Central memory CD8-positive, alpha-beta T cell (primary cell): ENCODE measurements around the gene RAPGEF2.

ENCODE experiments used
- ATAC-seq: fragments of 150-1000 bp; cut with Tn5 transposase; replicated peaks from 2 replicates; pipeline ENCODE4 v1.10.0; 2022; ENCODE audit warnings: mild to moderate bottlenecking, moderate FRiP score, moderate number of reproducible peaks; ENCODE audit not compliant: poor library complexity, severe bottlenecking; ENCODE audit errors: extremely low read depth
- DNase-seq, 2 donors: peaks; one replicate each; pipeline ENCODE4 v3.0.0; 2021; ENCODE audit warnings: low spot score in 2 of 2
- H3K27ac Mint-ChIP-seq: one replicate; pipeline ENCODE4 v1.8.0; 2022; ENCODE audit warnings: low read depth, mild to moderate bottlenecking, moderate library complexity, mixed read lengths
- H3K27me3 Mint-ChIP-seq: one replicate; pipeline ENCODE4 v1.8.0; 2022; ENCODE audit warnings: mixed read lengths
- H3K36me3 Mint-ChIP-seq: one replicate; pipeline ENCODE4 v1.8.0; 2022; ENCODE audit warnings: mild to moderate bottlenecking, moderate library complexity, mixed read lengths; ENCODE audit not compliant: insufficient read depth
- H3K4me1 Mint-ChIP-seq: one replicate; pipeline ENCODE4 v1.8.0; 2022; ENCODE audit warnings: mixed read lengths
- H3K4me3 Mint-ChIP-seq: one replicate; pipeline ENCODE4 v1.8.0; 2022; ENCODE audit warnings: mild to moderate bottlenecking, moderate library complexity, mixed read lengths
- H3K9me3 Mint-ChIP-seq: one replicate; pipeline ENCODE4 v1.8.0; 2022; ENCODE audit warnings: mixed read lengths

Gene RAPGEF2

DNA sequence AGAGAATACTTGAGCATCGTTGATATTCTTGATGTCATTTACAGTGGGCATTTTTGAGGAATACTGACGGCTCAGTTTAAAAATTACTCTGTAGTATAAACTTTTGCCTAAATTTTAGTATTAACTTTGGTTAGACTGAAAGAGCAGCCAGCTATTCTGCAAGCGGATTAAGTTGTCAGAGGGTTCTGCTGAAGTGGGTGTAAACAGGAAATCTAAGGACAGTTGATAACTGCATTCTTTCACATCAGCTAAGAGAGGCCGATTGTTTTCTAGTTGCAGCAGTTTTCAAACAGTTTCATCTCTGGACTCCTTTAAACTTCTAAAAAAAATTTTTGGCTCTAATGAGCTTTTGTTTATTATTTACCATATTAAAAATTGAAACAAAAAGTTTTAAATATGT, 149.6 kb downstream of the RAPGEF2 start:
- ATAC-seq = no peak
- Mint-ChIP-seq H3K27me3 (no peaks in the 10 kb centered on the region), H3K27ac (no peak overlapping the region), H3K36me3 (no peaks in the 10 kb centered on the region), H3K4me1 (peaks cover 14% of the 10 kb centered on the region), H3K4me3 (no peak overlapping the region), H3K9me3 (no peaks in the 10 kb centered on the region)
- DNase-seq = no peak

DNA sequence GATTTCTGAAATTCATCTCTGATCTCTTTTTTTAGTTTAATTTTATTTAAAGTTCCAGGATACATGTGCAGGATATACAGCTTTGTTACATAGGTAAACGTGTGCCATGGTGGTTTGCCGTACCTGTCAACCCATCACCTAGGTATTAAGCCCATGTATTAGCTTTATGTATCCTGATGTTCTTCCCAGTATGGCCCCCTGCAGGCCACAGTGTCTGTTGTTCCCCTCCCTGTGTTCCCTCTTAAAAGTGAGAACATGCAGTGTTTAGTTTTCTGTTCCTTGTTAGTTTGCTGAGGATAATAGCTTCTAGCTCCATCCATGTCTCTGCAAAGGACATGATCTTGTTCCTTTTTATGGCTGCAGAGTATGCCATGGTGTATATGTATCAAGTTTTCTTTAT, 153.2 kb downstream of the RAPGEF2 start:
- DNase-seq (no peak), ATAC-seq (no peak)
- no peak overlapping the region for H3K4me3 Mint-ChIP-seq
- H3K36me3 Mint-ChIP-seq = no peaks in the 10 kb centered on the region
- no peaks in the 10 kb centered on the region for H3K9me3 Mint-ChIP-seq
- no peaks in the 10 kb centered on the region for H3K27me3 Mint-ChIP-seq
- H3K4me1 Mint-ChIP-seq = peaks cover 14% of the 10 kb centered on the region
- H3K27ac Mint-ChIP-seq = no peak overlapping the region

DNA sequence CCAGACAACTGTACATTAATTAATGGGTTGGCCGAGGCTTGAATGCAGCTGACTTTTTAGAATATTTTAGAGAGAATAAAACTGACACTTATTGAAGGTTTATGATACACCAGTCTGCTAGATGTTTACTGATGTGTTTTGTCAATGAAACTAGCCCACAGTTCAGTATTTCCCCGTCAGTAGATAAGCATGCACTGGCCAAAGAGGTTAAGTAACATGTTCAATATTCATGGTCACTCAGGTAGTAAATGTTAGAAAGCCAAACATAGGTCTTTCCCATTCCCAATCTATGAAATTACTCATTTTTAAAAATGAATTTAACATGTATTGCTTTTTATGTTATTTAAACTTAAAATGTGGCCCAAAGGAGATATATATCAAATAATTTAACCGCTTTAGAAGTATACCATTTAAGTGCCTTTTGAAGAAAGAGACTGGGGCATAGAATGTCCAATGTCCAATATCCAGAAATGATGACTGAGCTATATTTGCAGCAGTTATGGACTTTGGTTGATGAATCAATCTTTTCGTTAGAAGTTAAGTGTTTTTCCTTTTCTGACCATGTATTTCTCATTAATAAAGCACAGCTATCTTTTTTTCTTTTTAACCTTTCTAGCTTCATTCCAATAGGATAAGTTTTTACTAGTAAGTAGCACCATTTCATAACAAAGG, 156.1 kb downstream of the RAPGEF2 start:
- ATAC-seq (no peak), DNase-seq (no peak)
- no peak overlapping the region for H3K4me3 Mint-ChIP-seq
- no peak overlapping the region for H3K27ac Mint-ChIP-seq
- H3K9me3 Mint-ChIP-seq = no peaks in the 10 kb centered on the region
- H3K36me3 Mint-ChIP-seq = no peaks in the 10 kb centered on the region
- peaks cover 14% of the 10 kb centered on the region for H3K4me1 Mint-ChIP-seq
- H3K27me3 Mint-ChIP-seq = no peaks in the 10 kb centered on the region

- Mint-ChIP-seq H3K4me3 (no peak overlapping the region), H3K4me1 (no peaks in the 10 kb centered on the region), H3K9me3 (no peaks in the 10 kb centered on the region), H3K27ac (no peak overlapping the region), H3K36me3 (no peaks in the 10 kb centered on the region), H3K27me3 (no peaks in the 10 kb centered on the region)
- no peak for ATAC-seq
- no peak for DNase-seq
Measured at GRCh38 chr4:159264057-159264456, 161.2 kb downstream of the RAPGEF2 start.

DNA sequence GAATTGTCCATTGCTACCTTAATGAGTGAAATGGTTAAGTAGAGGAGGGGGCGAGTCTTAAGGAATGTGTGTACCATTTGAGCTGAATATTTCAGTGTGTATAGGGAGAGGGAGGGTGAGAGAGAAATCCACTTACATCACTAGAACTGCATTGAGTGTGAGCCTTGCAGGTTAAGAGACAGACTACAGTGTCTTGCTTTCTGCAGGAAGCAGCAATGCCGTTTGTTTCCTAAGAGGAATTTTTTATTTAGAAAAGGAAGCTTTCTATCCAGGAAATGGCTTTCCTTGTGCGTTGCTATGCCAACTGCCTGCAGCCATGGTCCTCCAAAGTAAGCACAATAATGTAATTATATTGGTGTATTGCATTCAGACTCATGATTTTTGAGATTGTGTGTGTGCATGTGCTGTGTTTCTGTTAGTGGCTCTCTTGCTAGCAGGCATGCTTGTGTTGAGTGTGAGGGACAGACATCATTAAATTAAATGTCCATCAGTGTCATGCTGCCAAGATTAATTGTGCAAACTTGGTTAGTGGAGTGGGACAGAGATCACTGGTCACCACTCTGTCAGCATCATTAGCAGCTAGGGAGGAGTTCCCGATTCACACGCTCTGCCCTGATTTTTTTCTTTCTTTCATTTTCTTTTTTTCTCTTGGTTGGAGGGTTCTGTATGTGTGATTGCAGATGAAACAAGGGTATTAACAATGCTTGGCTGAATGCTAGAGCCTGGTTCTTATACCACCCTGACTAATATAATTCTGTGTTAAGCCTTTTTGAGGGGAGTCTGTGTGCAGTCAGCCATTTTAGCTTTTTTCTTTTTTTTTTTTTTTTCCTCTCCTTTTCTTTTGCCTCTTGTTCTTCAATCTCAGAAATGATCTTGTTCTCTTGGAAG, 164.3 kb downstream of the RAPGEF2 start:
- H3K9me3 Mint-ChIP-seq = no peaks in the 10 kb centered on the region
- no peak for DNase-seq
- H3K4me3 Mint-ChIP-seq = no peak overlapping the region
- H3K27me3 Mint-ChIP-seq = no peaks in the 10 kb centered on the region
- H3K27ac Mint-ChIP-seq = no peak overlapping the region
- no peaks in the 10 kb centered on the region for H3K36me3 Mint-ChIP-seq
- peaks cover 7% of the 10 kb centered on the region for H3K4me1 Mint-ChIP-seq
- no peak for ATAC-seq

- Mint-ChIP-seq H3K36me3 (no peaks in the 10 kb centered on the region), H3K4me1 (peaks cover 13% of the 10 kb centered on the region), H3K9me3 (no peaks in the 10 kb centered on the region), H3K27ac (no peak overlapping the region), H3K27me3 (no peaks in the 10 kb centered on the region), H3K4me3 (no peak overlapping the region)
- DNase-seq = no peak
- no peak for ATAC-seq
Measured at GRCh38 chr4:159267869-159268285, 165.0 kb downstream of the RAPGEF2 start.

DNA sequence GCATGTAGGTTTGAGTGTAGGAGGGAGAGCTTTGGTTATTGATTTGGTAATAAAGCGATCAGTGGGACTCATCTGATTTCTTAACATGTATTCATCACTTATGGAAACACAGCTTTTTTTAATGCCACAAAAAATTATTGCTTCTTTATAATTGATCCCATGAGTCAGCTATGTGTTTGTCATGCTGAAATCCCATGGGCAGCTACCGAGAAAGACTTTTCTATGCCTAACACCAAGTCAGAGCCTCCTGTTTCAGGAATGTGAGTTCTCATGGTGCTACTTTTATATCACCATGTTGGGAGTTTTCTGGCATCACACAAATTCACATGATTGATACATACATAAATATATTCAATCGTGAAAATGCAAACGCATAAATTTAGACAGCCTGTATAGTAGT, 165.7 kb downstream of the RAPGEF2 start:
- ATAC-seq = no peak
- H3K4me1 Mint-ChIP-seq = peaks cover 17% of the 10 kb centered on the region

GRCh38 chr4:159269116-159269515, 166.2 kb downstream of the RAPGEF2 start:
- ATAC-seq = no peak
- no peaks in the 10 kb centered on the region for H3K27me3 Mint-ChIP-seq
- H3K27ac Mint-ChIP-seq = no peak overlapping the region
- no peak overlapping the region for H3K4me3 Mint-ChIP-seq
- no peaks in the 10 kb centered on the region for H3K36me3 Mint-ChIP-seq
- no peaks in the 10 kb centered on the region for H3K9me3 Mint-ChIP-seq
- H3K4me1 Mint-ChIP-seq = peaks cover 17% of the 10 kb centered on the region
- DNase-seq = no peak

More for the DNA sequence above, 165.7 kb downstream of the RAPGEF2 start:
- H3K27ac Mint-ChIP-seq = no peak overlapping the region
- H3K36me3 Mint-ChIP-seq = no peaks in the 10 kb centered on the region
- no peaks in the 10 kb centered on the region for H3K27me3 Mint-ChIP-seq
- no peak overlapping the region for H3K4me3 Mint-ChIP-seq
- no peaks in the 10 kb centered on the region for H3K9me3 Mint-ChIP-seq
- no peak for DNase-seq

DNA sequence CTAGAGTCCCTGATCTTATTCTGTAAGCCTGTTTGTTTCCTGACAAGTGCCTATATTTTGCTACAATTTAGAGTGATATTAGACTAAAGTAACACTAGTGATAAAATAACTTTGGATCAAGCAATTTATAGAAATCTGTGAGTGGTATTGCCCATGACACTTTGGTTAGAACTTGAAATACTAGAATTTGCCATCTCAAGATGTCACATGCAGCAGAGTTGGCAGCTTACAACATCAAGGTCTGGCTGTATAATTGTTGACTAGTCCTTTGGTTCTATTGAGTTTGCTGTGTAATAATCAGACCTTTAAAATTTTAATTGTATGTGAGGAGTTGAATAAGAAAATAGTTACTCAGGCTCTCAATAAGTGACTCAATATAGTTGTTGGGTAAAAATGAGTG, 167.1 kb downstream of the RAPGEF2 start:
- ATAC-seq (no peak), DNase-seq (no peak)
- Mint-ChIP-seq H3K27ac (no peak overlapping the region), H3K36me3 (no peaks in the 10 kb centered on the region), H3K9me3 (no peaks in the 10 kb centered on the region), H3K4me1 (peaks cover 17% of the 10 kb centered on the region), H3K27me3 (no peaks in the 10 kb centered on the region), H3K4me3 (no peak overlapping the region)

DNA sequence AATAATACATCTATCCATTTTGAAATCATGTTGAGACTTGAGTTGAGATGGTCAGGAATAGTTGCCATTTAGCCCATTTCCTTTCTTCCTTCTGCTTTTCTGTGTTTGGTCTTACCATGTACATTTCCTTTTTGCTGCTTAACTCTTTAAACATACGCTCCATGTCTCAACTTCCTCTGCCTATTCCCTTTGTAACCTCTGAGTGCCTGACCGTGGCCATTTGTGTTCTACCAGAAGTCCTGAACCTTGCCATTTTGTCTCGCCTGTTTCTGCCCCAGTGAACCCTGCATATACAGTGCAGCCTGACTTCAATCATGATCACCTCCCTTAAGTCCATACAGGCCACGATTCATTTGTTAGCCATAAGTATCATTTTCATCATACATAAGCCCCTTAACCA, 169.0 kb downstream of the RAPGEF2 start:
- Mint-ChIP-seq H3K36me3 (no peaks in the 10 kb centered on the region), H3K9me3 (no peaks in the 10 kb centered on the region), H3K27ac (peak overlapping the region; percentile 42), H3K4me1 (peaks cover 17% of the 10 kb centered on the region), H3K27me3 (no peaks in the 10 kb centered on the region), H3K4me3 (no peak overlapping the region)
- DNase-seq = no peak
- ATAC-seq = no peak

DNA sequence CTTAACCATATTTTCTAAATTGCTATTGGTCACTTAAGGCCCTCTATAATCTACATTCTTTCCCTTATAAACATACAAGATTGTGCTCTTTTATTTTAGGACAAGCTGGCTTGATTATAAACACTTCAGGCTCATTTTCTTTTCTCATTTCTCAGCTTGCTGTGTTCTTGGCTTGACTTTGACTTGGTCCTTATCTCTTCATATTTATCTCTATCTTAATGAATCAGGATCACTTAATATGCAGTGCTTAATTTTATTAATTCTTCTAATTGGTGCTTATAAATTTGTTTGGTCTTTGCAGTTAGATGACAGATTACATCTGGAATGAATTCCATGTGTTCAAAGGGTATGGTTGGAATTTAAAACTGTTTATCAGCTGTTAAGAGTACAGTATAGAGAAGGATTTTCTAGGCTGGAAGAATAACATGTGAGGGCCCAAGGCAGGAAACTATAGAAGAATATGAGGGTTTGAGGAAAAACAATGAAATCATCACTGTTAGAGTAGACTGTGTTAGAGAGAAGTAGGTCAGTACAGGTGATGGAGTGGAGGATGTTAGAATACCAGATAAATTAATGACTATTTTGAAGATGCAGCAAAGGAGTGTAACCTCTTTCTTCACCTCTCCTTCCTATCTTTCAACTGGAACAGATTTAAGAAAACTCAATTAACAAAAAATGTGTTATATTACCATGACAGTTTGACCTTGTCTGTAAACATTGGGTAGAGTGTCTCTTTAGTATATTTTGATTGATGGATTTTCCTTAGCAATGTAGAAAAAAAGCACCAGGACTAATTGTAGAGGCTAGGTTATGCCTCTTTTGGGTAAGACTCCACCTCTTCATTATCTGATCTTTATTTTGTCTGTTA, 169.6 kb downstream of the RAPGEF2 start:
- ATAC-seq (no peak), DNase-seq (no peak)
- Mint-ChIP-seq H3K4me3 (no peak overlapping the region), H3K36me3 (no peaks in the 10 kb centered on the region), H3K27ac (peak overlapping the region; percentile 42), H3K27me3 (no peaks in the 10 kb centered on the region), H3K9me3 (no peaks in the 10 kb centered on the region), H3K4me1 (peaks cover 17% of the 10 kb centered on the region)

GRCh38 chr4:159273141-159273438, 170.2 kb downstream of the RAPGEF2 start:
- no peak for DNase-seq
- H3K27me3 Mint-ChIP-seq = no peaks in the 10 kb centered on the region
- no peak for ATAC-seq
- H3K4me1 Mint-ChIP-seq = peaks cover 17% of the 10 kb centered on the region
- H3K4me3 Mint-ChIP-seq = no peak overlapping the region
- no peaks in the 10 kb centered on the region for H3K36me3 Mint-ChIP-seq
- H3K27ac Mint-ChIP-seq = peak overlapping the region; percentile 42
- no peaks in the 10 kb centered on the region for H3K9me3 Mint-ChIP-seq
